Mesothelial cell of epicardium (in vitro differentiated cells): ENCODE data around the gene ANKS4B. TPM values are rescaled to one million over a fixed set of nuclear protein-coding genes. Genes with fewer than 3 reads are reported as not detected.
"Not testable (repeated sequence)": the region's sequence is repeated elsewhere in the genome, so short reads cannot be mapped to it uniquely, and the experiment has no call there.

Experiments used
- DNase-seq, 2 experiments: peaks; one replicate each; pipeline ENCODE4 v3.0.0; 2021; ENCODE audit warnings: low spot score in 2 of 2; ENCODE audit not compliant: unreplicated experiment in 2 of 2
- H3K27ac Mint-ChIP-seq: 2 replicates; pipeline ENCODE4 v1.8.0; 2021; ENCODE audit warnings: mixed read lengths
- H3K27me3 Mint-ChIP-seq: 2 replicates; pipeline ENCODE4 v1.8.0; 2021; ENCODE audit warnings: low read depth, mixed read lengths
- H3K36me3 Mint-ChIP-seq: 2 replicates; pipeline ENCODE4 v1.8.0; 2021; ENCODE audit warnings: mixed read lengths
- H3K4me1 Mint-ChIP-seq: 2 replicates; pipeline ENCODE4 v1.8.0; 2021; ENCODE audit warnings: mixed read lengths
- H3K4me3 Mint-ChIP-seq: 2 replicates; pipeline ENCODE4 v1.8.0; 2021; ENCODE audit warnings: mild to moderate bottlenecking, moderate library complexity, mixed read lengths
- H3K9me3 Mint-ChIP-seq: 2 replicates; pipeline ENCODE4 v1.8.0; 2021; ENCODE audit warnings: mixed read lengths
- total RNA-seq: library from RNA; stranded (reverse); gene quantifications from 3 replicates; pipeline ENCODE4 v1.2.1, GENCODE V29; 2021
- TF ChIP-seq, protein P1 (sequence below): fragments of 200-600 bp; sonication (generic); IDR thresholded peaks from one replicate; pipeline ENCODE4 v1.5.0; 2021; ENCODE audit warnings: antibody characterized with exemption; ENCODE audit not compliant: unreplicated experiment

The ANKS4B gene
- total RNA-seq, 1 donor from 2014 or later, result not detected

DNA sequence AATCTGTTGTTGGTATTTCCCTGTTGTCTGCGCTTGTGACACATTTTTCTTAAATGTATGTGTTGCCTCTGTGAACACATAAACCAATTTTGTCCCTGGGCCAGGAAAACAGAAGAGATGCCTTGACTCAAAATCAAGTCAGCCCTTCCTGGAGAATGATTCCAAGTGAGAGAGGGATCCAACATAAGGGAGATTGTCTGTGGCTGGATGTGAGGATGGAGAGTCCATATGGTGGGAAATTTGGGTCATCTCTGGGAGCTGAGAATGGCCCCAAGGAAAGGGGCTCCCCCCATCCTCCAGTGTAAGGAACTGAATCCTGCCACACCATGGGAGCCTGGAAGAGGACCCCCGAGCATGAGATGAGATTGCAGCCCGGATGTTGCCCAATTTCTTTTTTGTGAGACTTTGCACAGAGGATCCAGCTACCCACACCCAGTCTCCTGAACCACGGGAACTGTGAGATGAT, 31.1 kb downstream of the ANKS4B start:
- no peak for DNase-seq
- H3K4me3 Mint-ChIP-seq, result no peak overlapping the region
- H3K27me3 Mint-ChIP-seq, result no peaks in the 10 kb centered on the region
- H3K27ac Mint-ChIP-seq, result peak overlapping the region; percentile 72
- H3K9me3 Mint-ChIP-seq, result no peaks in the 10 kb centered on the region
- TF ChIP-seq, protein P1, sequence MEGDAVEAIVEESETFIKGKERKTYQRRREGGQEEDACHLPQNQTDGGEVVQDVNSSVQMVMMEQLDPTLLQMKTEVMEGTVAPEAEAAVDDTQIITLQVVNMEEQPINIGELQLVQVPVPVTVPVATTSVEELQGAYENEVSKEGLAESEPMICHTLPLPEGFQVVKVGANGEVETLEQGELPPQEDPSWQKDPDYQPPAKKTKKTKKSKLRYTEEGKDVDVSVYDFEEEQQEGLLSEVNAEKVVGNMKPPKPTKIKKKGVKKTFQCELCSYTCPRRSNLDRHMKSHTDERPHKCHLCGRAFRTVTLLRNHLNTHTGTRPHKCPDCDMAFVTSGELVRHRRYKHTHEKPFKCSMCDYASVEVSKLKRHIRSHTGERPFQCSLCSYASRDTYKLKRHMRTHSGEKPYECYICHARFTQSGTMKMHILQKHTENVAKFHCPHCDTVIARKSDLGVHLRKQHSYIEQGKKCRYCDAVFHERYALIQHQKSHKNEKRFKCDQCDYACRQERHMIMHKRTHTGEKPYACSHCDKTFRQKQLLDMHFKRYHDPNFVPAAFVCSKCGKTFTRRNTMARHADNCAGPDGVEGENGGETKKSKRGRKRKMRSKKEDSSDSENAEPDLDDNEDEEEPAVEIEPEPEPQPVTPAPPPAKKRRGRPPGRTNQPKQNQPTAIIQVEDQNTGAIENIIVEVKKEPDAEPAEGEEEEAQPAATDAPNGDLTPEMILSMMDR, result no peak
- no peaks in the 10 kb centered on the region for H3K36me3 Mint-ChIP-seq
- H3K4me1 Mint-ChIP-seq, result peaks cover 10% of the 10 kb centered on the region

DNA sequence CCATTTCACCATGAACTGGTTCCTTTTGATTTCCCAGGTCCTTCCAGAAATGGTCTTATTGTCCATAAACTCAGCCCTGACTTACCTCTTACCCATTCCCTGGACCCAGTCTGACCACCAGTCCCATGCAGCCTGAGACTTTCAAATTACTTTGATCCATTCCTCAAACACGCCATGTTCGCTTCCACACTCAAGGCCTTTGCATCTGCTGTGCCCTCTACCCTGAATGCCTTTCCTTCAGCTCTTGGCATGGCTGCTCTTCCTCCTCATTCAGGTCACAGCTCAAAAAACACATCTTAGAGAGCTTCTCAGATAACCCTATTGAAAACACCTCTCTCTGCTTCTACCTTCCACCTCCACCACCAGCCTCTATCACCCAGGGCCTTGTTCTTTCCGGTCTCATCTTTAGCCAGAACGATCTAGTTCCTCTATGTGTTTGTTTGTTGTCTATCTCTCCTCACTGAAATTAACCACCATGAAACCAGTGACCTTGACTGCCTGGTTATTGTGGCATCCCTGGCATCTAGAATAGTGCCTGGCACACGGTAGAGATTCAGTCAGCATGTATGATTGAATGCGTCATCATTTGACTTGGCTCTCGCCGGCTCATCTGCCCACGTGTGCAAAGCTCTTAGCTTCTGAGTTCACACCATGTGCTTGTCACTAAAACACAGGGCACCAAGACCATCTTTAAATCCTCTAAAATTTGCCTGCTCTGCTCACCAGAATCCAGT, 31.8 kb downstream of the ANKS4B start:
- H3K9me3 Mint-ChIP-seq, result no peaks in the 10 kb centered on the region
- DNase-seq, result no peak
- H3K4me1 Mint-ChIP-seq, result peaks cover 10% of the 10 kb centered on the region
- H3K4me3 Mint-ChIP-seq, result no peak overlapping the region
- no peaks in the 10 kb centered on the region for H3K36me3 Mint-ChIP-seq
- TF ChIP-seq, protein P1, result no peak
- H3K27ac Mint-ChIP-seq, result no peak overlapping the region
- H3K27me3 Mint-ChIP-seq, result no peaks in the 10 kb centered on the region

DNA sequence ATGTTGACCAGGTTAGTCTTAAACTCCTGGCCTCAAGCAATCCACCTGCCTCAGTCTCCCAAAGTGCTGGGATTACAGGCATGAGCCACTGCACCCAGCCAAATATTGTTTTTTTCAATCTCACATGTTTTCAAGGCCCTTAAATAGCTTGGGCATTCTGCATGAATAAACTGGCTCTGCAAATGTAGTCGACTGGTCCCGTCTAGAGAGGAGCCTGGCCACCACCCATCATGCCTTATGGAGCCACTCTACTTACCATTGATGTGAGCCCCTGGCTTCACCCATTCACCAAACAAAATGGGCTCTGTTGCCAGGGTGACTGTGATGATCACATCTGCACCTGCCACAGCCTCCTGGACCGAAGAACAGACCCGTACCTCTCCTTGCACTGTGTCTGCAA, 33.8 kb downstream of the ANKS4B start:
- Mint-ChIP-seq H3K9me3 (no peaks in the 10 kb centered on the region), H3K4me3 (no peak overlapping the region), H3K36me3 (no peaks in the 10 kb centered on the region), H3K27me3 (peaks cover 3% of the 10 kb centered on the region), H3K4me1 (peaks cover 10% of the 10 kb centered on the region), H3K27ac (no peak overlapping the region)
- DNase-seq, result no peak
- TF ChIP-seq, protein P1, result no peak

DNA sequence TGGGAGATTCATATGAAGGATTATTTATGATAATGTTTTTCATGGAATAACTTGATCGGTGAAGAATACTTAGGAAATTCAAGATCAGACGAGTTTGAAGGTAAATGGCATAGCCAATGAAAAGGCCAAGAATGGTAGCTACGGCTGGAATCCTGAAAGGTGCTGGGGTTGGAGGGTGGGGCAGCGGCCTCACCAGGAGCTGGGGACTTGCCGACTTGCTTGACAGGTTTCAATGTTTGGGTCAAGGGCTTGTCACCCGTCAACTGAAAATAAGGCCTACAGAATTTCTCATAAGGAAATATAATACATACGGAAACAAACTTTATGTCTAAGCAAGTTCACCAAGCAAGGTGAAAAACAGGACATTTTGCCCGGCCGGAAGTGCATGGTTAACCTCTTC, 34.7 kb downstream of the ANKS4B start:
- Mint-ChIP-seq H3K36me3 (no peaks in the 10 kb centered on the region), H3K27me3 (peaks cover 7% of the 10 kb centered on the region), H3K27ac (no peak overlapping the region), H3K9me3 (no peaks in the 10 kb centered on the region), H3K4me3 (no peak overlapping the region), H3K4me1 (peaks cover 10% of the 10 kb centered on the region)
- DNase-seq, result no peak
- TF ChIP-seq, protein P1, result no peak

DNA sequence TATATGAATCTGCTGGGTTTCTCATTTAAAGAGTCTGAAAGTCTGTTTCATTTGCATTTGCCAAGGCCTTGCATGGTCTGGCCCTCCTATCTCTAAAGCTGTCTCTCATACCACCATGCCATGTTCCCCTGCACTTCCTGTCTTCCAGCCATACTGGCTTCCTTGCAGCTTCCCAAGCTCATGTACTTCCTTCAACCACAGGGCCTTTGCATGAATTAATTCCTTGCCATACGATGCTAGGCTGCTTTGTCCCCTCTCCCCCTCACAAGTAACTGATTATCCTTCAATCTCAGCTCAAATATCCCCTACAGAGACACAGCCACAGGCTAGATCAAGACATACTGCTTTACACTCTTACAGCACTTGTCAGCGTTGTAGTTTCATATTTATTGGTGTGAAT, 38.8 kb downstream of the ANKS4B start:
- Mint-ChIP-seq H3K4me3 (no peak overlapping the region), H3K27me3 (peaks cover 44% of the 10 kb centered on the region), H3K4me1 (no peaks in the 10 kb centered on the region), H3K36me3 (no peaks in the 10 kb centered on the region), H3K9me3 (no peaks in the 10 kb centered on the region), H3K27ac (no peak overlapping the region)
- TF ChIP-seq, protein P1, result no peak
- DNase-seq, result no peak

DNA sequence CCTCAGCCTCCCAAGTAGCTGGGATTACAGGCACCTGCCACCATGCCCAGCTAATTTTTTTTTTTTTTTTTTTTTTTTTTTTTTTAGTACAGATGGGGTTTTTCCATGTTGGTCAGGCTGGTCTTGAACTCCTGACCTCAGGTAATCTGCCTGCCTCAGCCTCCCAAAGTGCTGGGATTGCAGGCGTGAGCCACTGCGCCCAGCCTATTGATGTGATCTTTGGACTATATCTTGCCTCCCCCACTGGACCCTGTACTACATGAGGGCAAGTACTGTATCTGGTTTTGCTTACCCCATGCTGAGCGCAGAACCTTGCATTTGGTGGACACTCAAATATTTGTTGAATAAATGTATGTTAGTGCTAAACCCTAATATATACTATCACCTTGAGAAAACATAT, 39.3 kb downstream of the ANKS4B start:
- not testable (repeated sequence) for DNase-seq, H3K27ac Mint-ChIP-seq, H3K9me3 Mint-ChIP-seq, H3K4me3 Mint-ChIP-seq, H3K4me1 Mint-ChIP-seq, H3K36me3 Mint-ChIP-seq
- peaks cover 49% of the 10 kb centered on the region for H3K27me3 Mint-ChIP-seq
